Measurements from ENCODE around the gene CTDSP2. TPM values are rescaled to one million over a fixed set of nuclear protein-coding genes. Genes with fewer than 3 reads are reported as not detected.

The CTDSP2 gene
- polyA plus RNA-seq: 100 to 1,000 TPM in 1 of 4 donors, 10 to 100 TPM in 3; 35.1 to 143 (median 51.8) TPM
- long read RNA-seq, donor 1, full-length matches to known transcripts: 38 of 55 reads
- long read RNA-seq, donor 1, partial matches to known transcripts: 17 of 55 reads
- long read RNA-seq, donor 1, other reads (novel, unspliced or antisense): 0 of 55 reads
- long read RNA-seq, donor 2, full-length matches to known transcripts: 8 of 8 reads
- long read RNA-seq, donor 2, partial matches to known transcripts: 0 of 8 reads
- long read RNA-seq, donor 2, other reads (novel, unspliced or antisense): 0 of 8 reads
- long read RNA-seq, donor 3, full-length matches to known transcripts: 12 of 23 reads
- long read RNA-seq, donor 3, partial matches to known transcripts: 11 of 23 reads
- long read RNA-seq, donor 3, other reads (novel, unspliced or antisense): 0 of 23 reads
- long read RNA-seq, donor 4, full-length matches to known transcripts: 1 of 1 reads
- long read RNA-seq, donor 4, partial matches to known transcripts: 0 of 1 reads
- long read RNA-seq, donor 4, other reads (novel, unspliced or antisense): 0 of 1 reads
- long read RNA-seq, donor 5, full-length matches to known transcripts: 4 of 4 reads
- long read RNA-seq, donor 5, partial matches to known transcripts: 0 of 4 reads
- long read RNA-seq, donor 5, other reads (novel, unspliced or antisense): 0 of 4 reads
- long read RNA-seq, donor 6, full-length matches to known transcripts: 9 of 9 reads
- long read RNA-seq, donor 6, partial matches to known transcripts: 0 of 9 reads
- long read RNA-seq, donor 6, other reads (novel, unspliced or antisense): 0 of 9 reads
- long read RNA-seq, donor 7: 0 reads
- long read RNA-seq, donor 8, full-length matches to known transcripts: 3 of 3 reads
- long read RNA-seq, donor 8, partial matches to known transcripts: 0 of 3 reads
- long read RNA-seq, donor 8, other reads (novel, unspliced or antisense): 0 of 3 reads
- long read RNA-seq, donor 9, full-length matches to known transcripts: 1 of 1 reads
- long read RNA-seq, donor 9, partial matches to known transcripts: 0 of 1 reads
- long read RNA-seq, donor 9, other reads (novel, unspliced or antisense): 0 of 1 reads
- long read RNA-seq, donor 10, full-length matches to known transcripts: 13 of 20 reads
- long read RNA-seq, donor 10, partial matches to known transcripts: 7 of 20 reads
- long read RNA-seq, donor 10, other reads (novel, unspliced or antisense): 0 of 20 reads

GRCh38 chr12:57846577-57847319 lies at the start of gene CTDSP2:
Gene CTDSP2 (minus strand): TSS chr12:57846729. CDS start chr12:57846435, 294 bp downstream.
- DNase-seq (peak; percentile 98 to 99), FAIRE-seq (no peak)
- peaks cover 0 to 10% (median 0%) of the 10 kb centered on the region in 3 donors for H3K36me3 ChIP-seq (ENCODE audit: control insufficient read depth in 3 of 3, insufficient read depth in 2 of 3, low read depth in 1 of 3, low read length in 3 of 3)
- peaks cover 6 to 25% (median 14%) of the 10 kb centered on the region in 3 donors for H3K4me1 ChIP-seq (ENCODE audit: control insufficient read depth in 3 of 3, insufficient read depth in 2 of 3, low read depth in 1 of 3, low read length in 2 of 3)
- H3K27me3 ChIP-seq (ENCODE audit: control insufficient read depth in 3 of 3, insufficient read depth in 3 of 3, low read length in 3 of 3): peaks cover 0 to 5% (median 0%) of the 10 kb centered on the region in 3 donors
- 0 to 1% (median 0%) methylated on average over 41 to 58 of the region's 58 CpGs for WGBS, 3 donors
- no peaks in the 10 kb centered on the region for H3K9me3 ChIP-seq (ENCODE audit: control insufficient read depth in 2 of 2, insufficient read depth in 1 of 2, low read depth in 1 of 2, low read length in 1 of 2)
- peak within 1 kb of the TSS; percentile 90 to 99 (median 98) for H3K27ac ChIP-seq (ENCODE audit: low read depth in 1 of 3, low read length in 2 of 3)
- peak within 1 kb of the TSS; percentile 97 to 100 (median 99) for H3K4me3 ChIP-seq (ENCODE audit: low read depth in 1 of 3, low read length in 3 of 3)

- H3K27me3 ChIP-seq (ENCODE audit: control insufficient read depth in 3 of 3, insufficient read depth in 3 of 3, low read length in 3 of 3): no peaks in the 10 kb centered on the region
- FAIRE-seq (no peak), DNase-seq (no peak)
- 18 to 27% (median 23%) methylated on average over 6 of the region's 6 CpGs for WGBS, 3 donors
- peak overlapping the region; percentile 1 to 89 (median 88) for H3K27ac ChIP-seq (ENCODE audit: low read depth in 1 of 3, low read length in 2 of 3)
- H3K36me3 ChIP-seq (ENCODE audit: control insufficient read depth in 3 of 3, insufficient read depth in 2 of 3, low read depth in 1 of 3, low read length in 3 of 3): no peaks in the 10 kb centered on the region
- peaks cover 0 to 64% (median 15%) of the 10 kb centered on the region in 3 donors for H3K4me1 ChIP-seq (ENCODE audit: control insufficient read depth in 3 of 3, insufficient read depth in 2 of 3, low read depth in 1 of 3, low read length in 2 of 3)
- H3K9me3 ChIP-seq (ENCODE audit: control insufficient read depth in 2 of 2, insufficient read depth in 1 of 2, low read depth in 1 of 2, low read length in 1 of 2): no peaks in the 10 kb centered on the region
- peak overlapping the region; percentile 36 to 64 (median 53) for H3K4me3 ChIP-seq (ENCODE audit: low read depth in 1 of 3, low read length in 3 of 3)
Observed at GRCh38 chr12:57896115-57896433, 49.5 kb upstream of the CTDSP2 start.

- H3K36me3 ChIP-seq (ENCODE audit: control insufficient read depth in 3 of 3, insufficient read depth in 2 of 3, low read depth in 1 of 3, low read length in 3 of 3): no peaks in the 10 kb centered on the region
- H3K27ac ChIP-seq (ENCODE audit: low read depth in 1 of 3, low read length in 2 of 3): peak overlapping the region in 2 of 3 donors; percentile 88 to 89
- H3K9me3 ChIP-seq (ENCODE audit: control insufficient read depth in 2 of 2, insufficient read depth in 1 of 2, low read depth in 1 of 2, low read length in 1 of 2): no peaks in the 10 kb centered on the region
- FAIRE-seq (no peak), DNase-seq (no peak)
- H3K27me3 ChIP-seq (ENCODE audit: control insufficient read depth in 3 of 3, insufficient read depth in 3 of 3, low read length in 3 of 3): no peaks in the 10 kb centered on the region
- no peak overlapping the region for H3K4me3 ChIP-seq (ENCODE audit: low read depth in 1 of 3, low read length in 3 of 3)
- peaks cover 0 to 68% (median 15%) of the 10 kb centered on the region in 3 donors for H3K4me1 ChIP-seq (ENCODE audit: control insufficient read depth in 3 of 3, insufficient read depth in 2 of 3, low read depth in 1 of 3, low read length in 2 of 3)
- WGBS, 3 donors: 63 to 83% (median 78%) methylated on average over 5 of the region's 5 CpGs
Observed at GRCh38 chr12:57895389-57896114, 49.0 kb upstream of the CTDSP2 start.

GRCh38 chr12:57894399-57895292 lies 48.1 kb upstream of the CTDSP2 start:
- no peak for DNase-seq
- H3K4me1 ChIP-seq (ENCODE audit: control insufficient read depth in 3 of 3, insufficient read depth in 2 of 3, low read depth in 1 of 3, low read length in 2 of 3): peaks cover 0 to 77% (median 24%) of the 10 kb centered on the region in 3 donors
- no peaks in the 10 kb centered on the region for H3K36me3 ChIP-seq (ENCODE audit: control insufficient read depth in 3 of 3, insufficient read depth in 2 of 3, low read depth in 1 of 3, low read length in 3 of 3)
- 57 to 73% (median 65%) methylated on average over 6 of the region's 6 CpGs for WGBS, 3 donors
- no peaks in the 10 kb centered on the region for H3K9me3 ChIP-seq (ENCODE audit: control insufficient read depth in 2 of 2, insufficient read depth in 1 of 2, low read depth in 1 of 2, low read length in 1 of 2)
- FAIRE-seq: no peak
- peak overlapping the region in 2 of 3 donors; percentile 88 to 89 for H3K27ac ChIP-seq (ENCODE audit: low read depth in 1 of 3, low read length in 2 of 3)
- peak overlapping the region in 1 of 3 donors; percentile 8 for H3K4me3 ChIP-seq (ENCODE audit: low read depth in 1 of 3, low read length in 3 of 3)
- H3K27me3 ChIP-seq (ENCODE audit: control insufficient read depth in 3 of 3, insufficient read depth in 3 of 3, low read length in 3 of 3): no peaks in the 10 kb centered on the region

- Histone ChIP-seq H3K36me3 (ENCODE audit: control insufficient read depth in 3 of 3, insufficient read depth in 2 of 3, low read depth in 1 of 3, low read length in 3 of 3) (no peaks in the 10 kb centered on the region), H3K9me3 (ENCODE audit: control insufficient read depth in 2 of 2, insufficient read depth in 1 of 2, low read depth in 1 of 2, low read length in 1 of 2) (no peaks in the 10 kb centered on the region), H3K4me1 (ENCODE audit: control insufficient read depth in 3 of 3, insufficient read depth in 2 of 3, low read depth in 1 of 3, low read length in 2 of 3) (peaks cover 0 to 83% (median 23%) of the 10 kb centered on the region in 3 donors), H3K4me3 (ENCODE audit: low read depth in 1 of 3, low read length in 3 of 3) (peak overlapping the region in 1 of 3 donors; percentile 10), H3K27me3 (ENCODE audit: control insufficient read depth in 3 of 3, insufficient read depth in 3 of 3, low read length in 3 of 3) (no peaks in the 10 kb centered on the region), H3K27ac (ENCODE audit: low read depth in 1 of 3, low read length in 2 of 3) (peak overlapping the region in 2 of 3 donors; percentile 88 to 89)
- FAIRE-seq: no peak
- DNase-seq: peak; percentile 62 to 95
- 33 to 42% (median 34%) methylated on average over 13 of the region's 13 CpGs for WGBS, 3 donors
Observed at GRCh38 chr12:57893431-57894353, 47.2 kb upstream of the CTDSP2 start.

GRCh38 chr12:57892232-57892972 lies 45.9 kb upstream of the CTDSP2 start:
- DNase-seq (peak in 1 of 2 donors; percentile 58), FAIRE-seq (no peak)
- 31 to 58% (median 31%) methylated on average over 9 of the region's 9 CpGs for WGBS, 3 donors

More at GRCh38 chr12:57892232-57892972, 45.9 kb upstream of the CTDSP2 start:
- H3K27me3 ChIP-seq (ENCODE audit: control insufficient read depth in 3 of 3, insufficient read depth in 3 of 3, low read length in 3 of 3): no peaks in the 10 kb centered on the region
- no peaks in the 10 kb centered on the region for H3K36me3 ChIP-seq (ENCODE audit: control insufficient read depth in 3 of 3, insufficient read depth in 2 of 3, low read depth in 1 of 3, low read length in 3 of 3)
- H3K4me3 ChIP-seq (ENCODE audit: low read depth in 1 of 3, low read length in 3 of 3): no peak overlapping the region
- H3K9me3 ChIP-seq (ENCODE audit: control insufficient read depth in 2 of 2, insufficient read depth in 1 of 2, low read depth in 1 of 2, low read length in 1 of 2): no peaks in the 10 kb centered on the region
- peaks cover 0 to 87% (median 21%) of the 10 kb centered on the region in 3 donors for H3K4me1 ChIP-seq (ENCODE audit: control insufficient read depth in 3 of 3, insufficient read depth in 2 of 3, low read depth in 1 of 3, low read length in 2 of 3)
- peak overlapping the region in 2 of 3 donors; percentile 88 to 89 for H3K27ac ChIP-seq (ENCODE audit: low read depth in 1 of 3, low read length in 2 of 3)

Data from small intestine (tissue), 16 donors.